SIG-M5 (cell line): Measurements from ENCODE around the gene WIPF3.

ENCODE experiments used
- DNase-seq: peaks from one replicate; lab custom pipeline; 2025; lab: John Stamatoyannopoulos, UW

Gene WIPF3

DNA sequence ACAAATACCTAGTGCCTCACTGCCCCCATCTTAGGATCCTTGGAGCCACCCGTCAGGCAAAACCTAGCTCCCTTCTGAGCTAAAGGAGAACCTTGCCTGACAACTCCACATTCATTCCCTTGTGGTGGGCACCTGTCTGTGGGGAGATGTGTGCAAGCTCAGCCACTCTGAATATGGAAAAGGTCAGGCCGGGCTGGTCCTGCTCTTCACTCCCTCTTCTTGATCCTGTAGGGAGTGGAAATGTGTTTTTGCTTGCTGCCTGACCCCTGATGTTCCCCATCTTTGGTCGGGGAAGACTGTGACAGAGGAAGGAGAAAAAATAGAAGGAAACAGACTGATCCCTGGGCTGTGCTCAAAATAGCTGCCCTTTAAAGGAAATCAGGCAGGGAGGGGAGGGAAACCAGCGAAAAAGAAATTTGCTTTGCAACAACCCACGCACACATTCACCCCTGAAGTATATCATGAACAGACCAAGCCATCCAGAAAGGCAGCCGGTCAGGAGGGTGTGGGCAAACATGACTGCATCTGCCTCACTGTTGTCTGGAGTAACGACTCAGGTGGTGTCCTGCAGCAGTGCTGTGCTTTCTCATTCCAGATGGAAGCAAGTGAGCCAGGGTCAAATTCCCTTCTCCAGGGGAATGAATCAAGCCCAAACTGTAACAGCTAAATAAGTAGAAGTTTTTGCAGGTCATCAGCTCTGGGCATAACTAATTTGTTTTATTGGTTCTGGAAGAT, 109.3 kb downstream of the WIPF3 start:
- no peak for DNase-seq

DNA sequence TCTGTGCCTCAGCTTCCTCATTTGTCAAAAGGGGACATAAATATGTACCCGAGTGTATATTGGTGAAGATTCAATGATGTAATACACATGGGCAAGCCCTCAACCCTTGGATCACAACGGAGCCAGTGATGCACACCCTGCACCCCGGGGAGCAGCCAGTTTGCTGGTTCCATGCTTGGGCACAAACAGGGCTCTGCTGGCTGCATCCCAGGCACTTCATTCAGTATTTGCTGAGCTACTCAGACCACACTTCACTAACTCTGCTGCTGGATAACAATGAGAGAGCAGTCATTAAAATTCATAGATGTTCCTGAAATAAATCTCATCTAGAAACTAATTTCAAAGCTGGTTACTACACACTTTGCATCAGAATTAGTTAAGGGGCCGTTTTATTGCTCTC, 111.3 kb downstream of the WIPF3 start:
- DNase-seq = no peak

DNA sequence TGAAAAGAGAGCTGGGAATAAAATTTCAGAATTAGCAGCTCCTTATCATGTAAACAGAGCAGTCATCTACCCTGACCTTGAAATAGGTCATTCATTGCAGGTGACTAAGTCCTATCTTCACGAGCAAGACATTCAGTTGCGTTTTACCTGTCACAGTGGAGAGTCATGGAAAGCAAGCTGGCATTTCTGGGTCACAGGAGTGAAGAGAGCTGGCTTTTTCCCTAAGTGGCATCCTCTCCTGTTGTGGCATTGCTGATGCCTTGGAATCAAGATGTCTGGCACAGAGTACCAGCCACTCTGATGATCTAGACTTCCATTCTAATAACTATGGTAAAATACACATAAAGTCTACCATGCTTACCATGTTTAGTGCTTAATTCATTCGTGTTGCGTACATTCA, 112.5 kb downstream of the WIPF3 start:
- DNase-seq = no peak

DNA sequence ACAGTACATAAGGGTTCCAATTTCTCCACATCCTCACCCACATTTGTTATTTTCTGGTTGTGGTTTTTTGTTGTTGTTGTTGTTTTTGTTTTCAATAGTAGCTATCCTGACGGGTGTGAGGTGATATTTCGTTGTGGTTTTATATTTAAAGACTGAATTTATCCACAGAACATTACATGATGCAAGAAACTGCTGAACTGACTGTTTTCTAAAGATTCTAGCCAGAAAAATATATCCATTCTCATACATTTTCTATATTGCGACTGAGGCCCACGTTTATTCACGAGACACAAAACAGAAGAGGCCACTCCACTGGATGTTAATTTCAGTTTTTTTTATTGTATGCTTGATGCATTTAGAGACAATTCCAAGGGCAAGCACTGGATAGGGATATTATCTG, 113.5 kb downstream of the WIPF3 start:
- DNase-seq = no peak

DNA sequence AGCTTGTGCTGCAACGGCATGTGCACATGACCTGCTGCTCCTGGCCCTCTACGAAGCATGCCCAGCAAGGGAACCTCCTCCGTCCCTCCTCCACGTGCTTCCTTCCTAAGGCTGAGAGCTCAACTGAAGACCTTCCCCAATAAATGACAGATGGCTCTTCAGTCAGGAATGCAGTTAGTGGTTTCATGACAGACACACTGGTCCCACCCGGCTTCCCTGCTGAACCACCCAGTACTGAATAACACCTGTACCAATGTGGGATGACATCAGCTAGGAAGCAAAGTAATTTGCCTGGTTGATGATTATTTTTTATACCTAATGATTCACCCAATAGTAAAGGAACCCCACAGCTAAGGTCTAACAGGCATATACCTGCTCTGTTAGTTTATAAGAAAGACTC, 114.2 kb downstream of the WIPF3 start:
- no peak for DNase-seq

DNA sequence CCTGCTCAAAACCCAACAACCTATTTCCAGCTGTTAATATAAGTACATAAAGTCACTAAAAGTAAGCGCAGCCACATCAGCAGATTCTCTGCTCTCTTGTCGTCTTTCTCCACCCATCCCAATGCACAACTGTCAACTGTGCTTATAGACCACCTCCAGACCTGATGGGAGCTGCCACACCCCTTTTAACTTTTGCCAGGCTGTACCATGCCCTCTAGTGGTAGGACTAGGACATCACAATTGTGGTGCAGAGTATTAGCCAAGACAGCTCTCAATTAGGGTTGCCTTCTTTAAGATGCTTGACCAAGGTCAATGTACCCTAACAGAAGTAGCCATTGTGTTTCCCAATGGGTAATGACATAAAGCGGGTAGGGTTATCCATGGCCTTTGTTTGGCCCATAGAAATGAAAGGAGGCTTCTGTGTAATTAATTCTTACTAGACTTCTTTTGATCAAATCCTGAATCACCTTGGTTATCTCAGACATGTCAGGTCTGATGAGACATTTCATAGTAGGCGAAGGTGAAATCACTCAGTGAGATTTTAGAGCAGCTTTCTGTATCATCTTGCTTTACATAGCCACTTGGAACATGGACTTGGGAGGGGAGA, 115.2 kb downstream of the WIPF3 start:
- no peak for DNase-seq

DNA sequence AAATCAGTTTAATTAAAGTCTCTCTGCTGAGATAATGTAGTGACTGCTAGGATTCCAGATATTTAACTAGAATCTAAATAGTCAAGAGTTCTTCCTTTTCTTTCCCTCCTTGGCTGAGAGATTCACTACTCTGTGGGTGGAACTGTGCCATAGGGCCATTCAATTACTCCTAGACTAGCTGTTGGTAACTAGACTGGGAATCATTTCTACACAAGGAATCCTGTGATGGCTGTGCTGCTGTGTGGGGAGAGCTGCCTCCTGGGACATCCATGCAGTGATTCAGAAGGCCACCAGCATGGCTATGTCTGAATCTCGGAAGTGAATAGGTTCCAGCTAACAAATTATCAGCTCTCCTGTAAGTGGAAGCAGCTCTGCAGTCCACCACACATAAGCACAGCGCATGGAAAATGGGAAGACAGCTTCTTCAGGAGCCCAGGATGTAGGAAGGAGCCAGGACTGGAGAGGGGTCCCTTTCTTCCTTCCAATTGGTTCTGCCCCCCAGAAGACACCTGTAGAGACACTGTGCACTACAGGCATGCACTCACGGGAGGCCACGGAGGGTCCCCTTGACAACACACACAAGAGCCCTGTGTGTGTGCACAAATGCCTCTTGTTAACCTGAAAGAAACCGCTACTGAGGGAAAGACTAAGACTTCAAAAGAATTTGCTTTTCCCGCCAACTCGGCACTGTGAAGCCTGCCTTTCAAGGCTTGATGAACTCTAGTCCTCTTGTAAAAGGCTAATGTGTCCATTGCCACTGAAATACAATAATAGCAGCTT, 116.8 kb downstream of the WIPF3 start:
- DNase-seq = no peak

DNA sequence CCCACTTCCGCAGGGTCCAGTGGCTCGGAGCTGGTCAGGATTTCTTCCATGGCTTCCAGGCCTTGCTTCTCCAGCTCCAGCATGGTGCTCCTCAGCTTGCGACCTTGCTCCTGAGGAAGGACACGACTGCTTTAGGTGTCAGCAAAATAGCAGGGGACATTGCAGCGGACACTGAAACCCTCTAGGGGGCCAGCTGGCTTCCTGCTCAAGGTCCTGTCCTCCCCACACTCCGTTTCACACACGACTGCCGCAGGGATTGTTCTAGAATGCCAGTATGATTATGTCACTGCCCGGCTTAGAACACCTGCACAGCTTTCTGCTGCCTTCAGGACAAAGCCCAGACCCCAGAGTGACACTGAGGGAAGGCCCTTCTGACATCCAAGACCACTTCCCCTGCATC, 117.7 kb downstream of the WIPF3 start:
- no peak for DNase-seq

DNA sequence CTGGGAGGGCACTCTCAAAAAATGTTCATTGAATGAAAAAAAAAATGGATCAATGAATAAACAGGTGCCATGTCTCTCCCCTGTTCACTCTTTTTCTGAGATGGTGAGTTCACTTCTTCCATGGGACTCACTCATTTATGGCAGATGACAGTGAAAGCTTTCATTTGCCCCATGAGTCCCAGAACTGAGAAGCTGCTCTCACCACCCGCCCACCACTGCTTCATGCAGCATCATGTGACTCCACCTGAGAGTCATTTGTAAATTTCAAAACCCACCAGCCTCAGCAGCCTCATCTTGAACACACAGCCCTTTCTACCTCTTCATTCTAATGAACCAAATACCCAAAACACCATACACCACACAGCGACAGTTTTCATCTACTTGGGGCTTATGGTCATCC, 118.4 kb downstream of the WIPF3 start:
- DNase-seq = no peak

DNA sequence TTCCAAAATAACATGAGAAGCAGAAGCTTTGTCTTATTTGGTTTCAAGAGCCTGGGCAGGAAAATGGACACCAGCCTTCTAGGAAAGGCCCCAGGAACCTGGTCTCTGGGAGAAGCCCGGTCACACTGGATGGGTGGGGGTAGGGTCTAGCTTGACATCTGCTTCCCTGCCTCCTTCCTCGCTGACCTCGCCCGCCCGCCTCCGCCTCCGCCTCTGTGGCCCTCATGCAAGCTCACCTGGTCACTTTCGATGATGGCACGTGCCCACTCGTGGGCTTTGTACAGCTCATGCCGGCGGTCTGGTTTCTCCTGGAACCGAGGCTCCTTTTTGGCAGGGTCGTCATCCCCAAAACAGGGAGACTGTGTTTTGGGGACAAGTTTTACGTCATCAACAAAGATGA, 119.9 kb downstream of the WIPF3 start:
- DNase-seq = no peak

DNA sequence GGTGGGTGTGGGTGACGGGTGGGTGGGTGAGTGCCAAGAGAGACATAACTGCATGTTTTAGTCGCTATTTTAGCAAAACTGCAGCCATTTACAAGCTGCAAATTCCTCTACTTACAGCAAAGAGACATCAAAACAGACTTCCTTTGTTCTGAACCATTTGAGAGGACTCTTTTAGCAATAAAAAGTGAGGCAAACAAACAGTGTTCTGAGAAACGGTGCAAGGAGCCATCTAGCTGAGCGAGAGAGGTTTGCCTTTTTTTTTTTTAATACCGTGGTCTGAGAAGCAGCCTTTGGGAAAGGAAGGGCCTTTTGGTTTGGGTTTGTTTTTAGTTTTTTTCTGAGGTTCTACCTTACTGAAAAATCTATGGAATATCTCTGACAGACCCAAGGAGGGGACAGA, 120.4 kb downstream of the WIPF3 start:
- DNase-seq = no peak

DNA sequence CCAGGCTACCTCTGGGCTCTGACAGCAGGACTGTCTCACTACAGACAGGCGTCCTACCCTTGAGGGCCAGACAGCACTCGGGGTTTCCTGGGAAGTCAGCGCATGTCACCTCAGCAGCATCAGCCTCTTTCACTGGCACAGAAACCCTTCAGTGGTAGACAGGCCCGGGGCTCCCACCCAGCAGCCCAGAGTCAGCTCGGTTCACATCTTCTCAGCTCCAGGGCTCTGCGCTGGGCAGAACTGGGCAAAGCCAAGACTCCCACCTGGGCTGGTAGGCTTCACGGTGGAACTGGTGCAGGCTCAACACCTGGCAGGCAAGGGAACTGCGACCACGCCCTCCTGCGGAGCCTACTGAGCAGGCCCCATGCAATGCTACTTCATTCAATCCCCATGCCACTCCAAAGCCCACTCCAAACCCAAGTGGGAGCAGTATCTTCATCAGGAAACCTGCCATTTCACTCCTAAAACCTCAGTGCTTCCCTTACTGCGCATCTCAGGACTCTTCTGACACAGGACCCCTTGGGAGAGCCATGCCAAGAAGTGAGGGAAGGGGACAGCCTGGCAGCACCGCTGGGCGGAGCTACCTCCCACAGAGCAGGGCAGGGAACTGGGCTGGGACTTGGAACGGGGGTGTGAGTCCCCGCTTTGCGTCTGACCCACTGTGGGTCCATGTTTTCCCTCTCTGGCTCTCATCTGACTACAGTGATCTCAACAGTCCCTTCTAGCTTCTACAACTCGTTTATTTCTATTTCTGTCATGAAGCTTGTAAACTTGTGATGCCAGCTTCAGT, 122.9 kb downstream of the WIPF3 start:
- DNase-seq = no peak

DNA sequence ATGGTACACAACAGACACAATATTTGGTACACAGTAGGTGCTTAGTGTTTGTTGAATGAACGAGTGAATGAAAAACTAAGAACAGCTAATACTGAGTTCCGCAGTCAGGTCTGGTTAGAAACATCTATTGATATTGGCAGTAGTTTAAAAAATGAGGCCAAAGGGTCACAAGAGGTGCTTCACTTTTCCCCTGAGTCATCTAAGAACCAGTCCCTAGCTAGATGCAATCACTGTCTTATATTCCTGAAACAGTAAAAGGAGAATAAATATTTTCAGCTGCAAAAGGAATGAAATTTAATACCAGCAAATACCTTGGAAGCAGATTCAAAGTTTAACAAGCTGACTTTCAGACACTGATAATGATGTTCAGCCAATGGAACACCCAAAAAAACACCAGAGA, 128.8 kb downstream of the WIPF3 start:
- no peak for DNase-seq

DNA sequence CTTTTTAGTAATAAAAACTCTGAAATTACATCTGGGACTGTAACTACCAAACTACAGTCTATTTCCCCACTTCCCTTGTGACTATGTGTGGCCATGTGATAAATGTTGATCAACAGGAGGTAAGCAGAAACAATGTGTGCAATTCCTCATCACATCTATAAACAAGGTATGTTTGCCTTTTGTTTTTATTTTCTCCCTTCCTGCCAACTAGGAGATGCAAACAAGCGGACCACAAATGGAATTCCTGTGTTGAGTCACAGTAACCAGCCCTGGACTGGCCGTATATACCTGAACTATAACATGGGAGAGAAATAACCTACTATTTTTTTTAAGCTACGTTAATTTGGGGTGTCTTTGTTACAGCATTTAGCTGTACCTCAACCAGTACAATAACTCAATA, 130.8 kb downstream of the WIPF3 start:
- no peak for DNase-seq

DNA sequence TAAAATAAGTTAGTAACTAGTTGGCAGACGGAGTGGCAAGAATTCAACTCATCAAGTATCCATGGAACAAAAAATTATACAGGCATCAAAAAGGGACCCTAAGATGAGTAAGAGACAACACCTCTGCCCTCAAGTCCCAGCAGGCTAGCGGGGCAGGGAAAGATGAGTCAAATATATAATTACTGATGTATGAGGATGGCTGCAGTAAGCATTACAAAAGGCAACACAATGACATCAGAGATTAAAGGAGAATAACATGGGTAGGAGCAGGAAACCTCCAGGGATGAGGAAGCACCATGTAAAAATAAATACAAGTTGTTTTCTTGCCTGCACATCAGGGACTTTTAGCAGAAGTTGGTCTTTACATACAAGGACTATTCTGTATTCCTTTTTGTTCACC, 133.9 kb downstream of the WIPF3 start:
- DNase-seq = no peak

DNA sequence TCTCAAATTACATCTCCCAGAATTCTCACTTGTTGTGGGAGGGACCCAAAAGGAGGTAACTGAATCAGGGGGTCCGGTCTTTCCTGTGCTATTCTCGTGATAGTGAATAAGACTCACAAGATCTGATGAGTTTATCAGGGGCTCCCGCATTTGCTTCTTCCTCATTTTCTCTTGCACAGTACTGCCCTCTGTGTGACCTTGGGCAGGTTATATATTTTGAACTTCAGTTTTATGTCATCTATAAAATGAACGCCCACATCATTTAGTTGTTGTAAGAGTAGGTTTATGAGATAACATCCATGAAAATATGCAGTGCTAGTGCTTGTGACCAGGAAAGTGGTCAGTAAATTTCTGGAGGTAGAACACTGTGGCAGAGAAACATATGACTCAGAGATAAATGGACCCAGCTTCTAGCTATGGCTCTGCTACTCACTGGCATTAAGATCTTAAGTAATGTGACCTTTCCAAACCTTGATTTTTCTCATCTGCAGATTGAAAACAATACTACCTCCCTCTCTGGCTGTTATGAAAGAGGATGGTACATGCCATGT, 139.0 kb downstream of the WIPF3 start:
- DNase-seq = no peak

DNA sequence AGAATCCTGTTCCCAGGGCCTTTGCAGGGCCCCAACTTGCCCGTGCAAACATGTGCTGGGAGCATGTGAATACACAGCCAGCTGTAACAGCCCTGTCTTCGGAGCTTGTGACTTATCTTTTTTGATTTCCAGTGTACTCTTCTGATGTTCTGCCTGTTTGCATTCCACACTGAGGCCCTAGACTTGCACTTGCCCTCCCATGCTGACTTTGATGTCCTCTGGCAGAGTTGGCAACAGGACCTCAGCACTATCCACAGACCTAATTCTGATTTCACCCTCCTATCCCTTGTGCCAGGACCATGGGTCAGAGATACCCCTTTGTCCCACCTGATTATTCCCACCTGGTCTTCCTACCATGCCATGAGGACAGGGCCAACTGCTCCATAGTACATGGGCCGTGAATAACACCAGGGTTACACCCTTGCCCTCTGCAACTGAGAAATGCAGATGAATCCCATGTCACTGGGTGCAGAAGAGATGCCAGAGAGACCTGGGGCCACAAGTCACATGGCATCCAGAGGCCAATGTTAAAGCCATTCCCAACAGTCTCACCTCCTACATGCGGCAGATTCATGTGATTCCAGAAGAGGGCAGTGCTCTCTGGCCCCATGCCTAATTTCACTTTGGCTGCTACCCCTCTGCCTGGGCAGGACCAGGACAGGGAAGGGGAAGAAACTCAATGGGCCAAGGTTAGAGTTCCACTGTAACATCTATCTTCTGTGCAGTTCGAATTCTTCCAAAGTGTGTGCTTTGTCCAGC, 140.3 kb downstream of the WIPF3 start:
- no peak for DNase-seq

DNA sequence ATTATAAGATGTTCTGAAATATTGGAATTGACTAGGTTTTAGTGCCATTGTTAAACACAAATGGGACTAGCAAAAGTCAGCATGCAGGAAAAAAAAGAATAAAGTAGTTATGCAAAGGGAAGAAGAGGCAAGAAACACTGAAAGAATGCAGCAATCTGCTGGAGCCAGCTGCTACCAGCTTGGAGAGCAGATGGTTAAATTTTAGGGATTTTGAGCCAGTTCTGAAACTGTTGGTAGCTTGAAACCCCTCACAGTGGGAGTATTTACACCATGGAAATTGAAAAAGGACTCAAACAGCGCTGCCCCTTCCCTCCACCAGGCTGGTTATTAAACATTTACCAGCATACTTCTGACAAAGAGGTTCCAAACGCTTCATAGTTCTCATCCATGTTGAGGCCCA, 142.3 kb downstream of the WIPF3 start:
- DNase-seq = no peak

DNA sequence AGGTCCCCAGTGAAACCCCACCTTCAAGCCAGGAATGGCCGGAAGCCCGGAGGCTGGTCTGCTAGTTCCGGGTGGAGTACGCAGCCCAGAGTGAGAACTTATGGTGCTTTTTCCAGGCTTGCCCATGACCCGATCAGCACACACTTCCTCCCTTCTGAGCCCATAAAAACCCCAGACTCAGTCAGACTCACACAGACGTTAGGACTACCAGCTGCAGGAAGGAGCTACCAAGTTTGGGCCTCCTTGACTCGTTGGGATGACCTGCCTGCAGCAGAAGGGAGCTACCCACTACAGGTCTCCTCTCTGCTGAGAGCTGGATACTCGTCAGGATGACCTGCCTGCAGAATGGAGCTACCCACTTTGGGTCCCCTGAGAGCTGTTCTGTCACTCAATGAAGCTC, 144.2 kb downstream of the WIPF3 start:
- DNase-seq = no peak

DNA sequence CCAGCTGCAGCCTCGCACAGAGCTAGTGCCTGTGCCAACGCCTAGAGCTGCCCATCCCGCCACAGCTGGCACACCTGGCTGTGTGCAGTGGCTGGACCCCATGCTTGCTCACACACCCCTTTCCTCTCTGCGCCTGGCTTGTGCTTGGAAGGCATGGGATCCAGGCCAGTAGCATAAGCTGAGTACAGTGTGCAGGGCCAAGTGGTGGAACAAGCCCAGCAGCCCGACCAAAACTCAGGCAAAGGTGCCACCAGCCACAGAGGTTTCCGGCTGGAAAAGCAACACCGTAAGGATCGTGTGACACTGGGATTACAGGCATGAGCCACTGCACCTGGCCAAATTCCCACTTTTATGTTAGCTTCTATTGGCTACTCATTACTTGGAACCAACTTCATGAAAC, 144.9 kb downstream of the WIPF3 start:
- no peak for DNase-seq

DNA sequence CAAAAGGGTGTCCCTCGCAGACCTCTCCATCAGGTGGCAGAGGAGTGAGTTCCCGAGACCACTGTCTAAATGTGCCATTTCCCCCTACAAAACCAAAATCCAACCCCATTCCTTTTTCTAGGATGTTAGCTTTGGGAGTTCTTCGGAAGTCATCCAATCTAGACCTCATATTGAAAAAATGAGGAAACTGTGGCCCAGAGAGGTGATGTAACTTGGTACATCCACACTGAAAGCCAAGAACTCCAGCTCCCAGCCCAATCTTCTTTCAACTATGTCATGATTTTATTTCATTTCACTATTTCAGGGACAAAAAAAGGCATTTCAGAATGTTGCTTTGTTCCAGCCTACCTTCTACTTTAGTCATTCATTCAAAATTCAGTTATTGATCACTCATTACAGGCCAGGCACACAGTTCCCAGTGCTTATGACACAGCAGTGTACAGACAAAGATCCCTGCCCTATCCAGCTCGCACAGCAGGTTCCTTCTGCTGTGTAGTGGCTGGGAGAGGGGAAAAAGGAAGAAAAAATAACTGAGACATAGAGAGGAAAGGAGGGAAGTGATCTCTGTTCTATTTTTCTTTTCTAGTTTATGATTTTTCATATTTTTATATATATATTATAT, 147.5 kb downstream of the WIPF3 start:
- no peak for DNase-seq
